Skeletal muscle tissue (tissue), 4 donors: Measurements from ENCODE around the gene TUBB3. TPM values are rescaled to one million over a fixed set of nuclear protein-coding genes. Genes with fewer than 3 reads are reported as not detected.

Source experiments
- H3K27ac ChIP-seq: one replicate; pipeline ENCODE4 v1.7.0; 2013; ENCODE audit warnings: mild to moderate bottlenecking, low read depth, low read length, inconsistent platforms
- H3K27me3 ChIP-seq, 3 donors: one replicate each; pipeline ENCODE4 v1.7.0; 2013; ENCODE audit warnings: low read length in 3 of 3; ENCODE audit not compliant: control insufficient read depth in 3 of 3, insufficient read depth in 3 of 3
- H3K36me3 ChIP-seq, 3 donors: one replicate each; pipeline ENCODE4 v1.7.0; 2013; ENCODE audit warnings: low read length in 3 of 3; ENCODE audit not compliant: control insufficient read depth in 3 of 3, insufficient read depth in 3 of 3
- H3K4me1 ChIP-seq, 3 donors: one replicate each; pipeline ENCODE4 v1.7.0; 2013; ENCODE audit warnings: low read length in 3 of 3, mild to moderate bottlenecking in 3 of 3; ENCODE audit not compliant: control insufficient read depth in 3 of 3, insufficient read depth in 3 of 3
- H3K4me3 ChIP-seq, 3 donors: one replicate each; pipeline ENCODE4 v1.7.0; 2013; ENCODE audit warnings: low read length in 3 of 3
- H3K9ac ChIP-seq, 3 donors: one replicate each; pipeline ENCODE4 v1.7.0; 2013; ENCODE audit warnings: low read length in 3 of 3, mild to moderate bottlenecking in 3 of 3, moderate library complexity in 2 of 3, low read depth in 1 of 3
- H3K9me3 ChIP-seq, 3 donors: one replicate each; pipeline ENCODE4 v1.7.0; 2013; ENCODE audit warnings: low read length in 3 of 3; ENCODE audit not compliant: control insufficient read depth in 3 of 3
- total RNA-seq: library from RNA; depleted of rRNA; stranded (reverse); fragments of >200 nt; gene quantifications from one replicate; pipeline ENCODE4 v1.2.3, GENCODE V29; 2014
- donor health status: Osteomylitis.

Gene TUBB3
- total RNA-seq, 1 donor from 2014 or later, result 18.3 TPM

GRCh38 chr16:89890886-89891657, 32.1 kb upstream of the TUBB3 start:
- H3K4me1 ChIP-seq, result no peaks in the 10 kb centered on the region
- H3K9ac ChIP-seq, result no peak overlapping the region
- no peak overlapping the region for H3K27ac ChIP-seq
- H3K36me3 ChIP-seq, result peaks cover 55 to 63% (median 57%) of the 10 kb centered on the region in 3 donors
- H3K9me3 ChIP-seq, result no peaks in the 10 kb centered on the region
- no peaks in the 10 kb centered on the region for H3K27me3 ChIP-seq
- no peak overlapping the region for H3K4me3 ChIP-seq

- H3K9ac ChIP-seq, result no peak overlapping the region
- H3K4me1 ChIP-seq, result no peaks in the 10 kb centered on the region
- H3K9me3 ChIP-seq, result no peaks in the 10 kb centered on the region
- H3K4me3 ChIP-seq, result no peak overlapping the region
- H3K27ac ChIP-seq, result no peak overlapping the region
- no peaks in the 10 kb centered on the region for H3K27me3 ChIP-seq
- H3K36me3 ChIP-seq, result peaks cover 56 to 67% (median 61%) of the 10 kb centered on the region in 3 donors
These were observed 31.0 kb upstream of the TUBB3 start for GRCh38 chr16:89892055-89892630.

- Histone ChIP-seq H3K27me3 (no peaks in the 10 kb centered on the region), H3K4me1 (no peaks in the 10 kb centered on the region), H3K9me3 (no peaks in the 10 kb centered on the region), H3K4me3 (no peak overlapping the region), H3K9ac (no peak overlapping the region), H3K36me3 (peaks cover 53 to 66% (median 58%) of the 10 kb centered on the region in 3 donors), H3K27ac (no peak overlapping the region)
These were observed 30.5 kb upstream of the TUBB3 start for GRCh38 chr16:89892635-89893034.

- Histone ChIP-seq H3K4me1 (no peaks in the 10 kb centered on the region), H3K9me3 (no peaks in the 10 kb centered on the region), H3K4me3 (no peak overlapping the region), H3K9ac (no peak overlapping the region), H3K27me3 (no peaks in the 10 kb centered on the region), H3K27ac (no peak overlapping the region), H3K36me3 (peaks cover 54 to 67% (median 61%) of the 10 kb centered on the region in 3 donors)
These were observed 29.2 kb upstream of the TUBB3 start for GRCh38 chr16:89893642-89894548.

GRCh38 chr16:89895482-89896250, 27.5 kb upstream of the TUBB3 start:
- Histone ChIP-seq H3K4me3 (no peak overlapping the region), H3K9me3 (no peaks in the 10 kb centered on the region), H3K36me3 (peaks cover 60 to 78% (median 70%) of the 10 kb centered on the region in 3 donors), H3K27me3 (no peaks in the 10 kb centered on the region), H3K4me1 (no peaks in the 10 kb centered on the region), H3K27ac (no peak overlapping the region), H3K9ac (no peak overlapping the region)

GRCh38 chr16:89897204-89897603, 25.9 kb upstream of the TUBB3 start:
- H3K9ac ChIP-seq, result no peak overlapping the region
- H3K4me3 ChIP-seq, result no peak overlapping the region
- no peaks in the 10 kb centered on the region for H3K27me3 ChIP-seq
- no peaks in the 10 kb centered on the region for H3K4me1 ChIP-seq
- no peak overlapping the region for H3K27ac ChIP-seq
- peaks cover 56 to 69% (median 65%) of the 10 kb centered on the region in 3 donors for H3K36me3 ChIP-seq
- no peaks in the 10 kb centered on the region for H3K9me3 ChIP-seq

GRCh38 chr16:89898201-89898967, 24.8 kb upstream of the TUBB3 start:
- peaks cover 51 to 63% (median 57%) of the 10 kb centered on the region in 3 donors for H3K36me3 ChIP-seq
- H3K9ac ChIP-seq, result no peak overlapping the region
- no peaks in the 10 kb centered on the region for H3K27me3 ChIP-seq
- no peaks in the 10 kb centered on the region for H3K4me1 ChIP-seq
- no peak overlapping the region for H3K27ac ChIP-seq
- H3K9me3 ChIP-seq, result no peaks in the 10 kb centered on the region
- H3K4me3 ChIP-seq, result no peak overlapping the region

GRCh38 chr16:89899879-89900481, 23.2 kb upstream of the TUBB3 start:
- Histone ChIP-seq H3K9ac (no peak overlapping the region), H3K36me3 (peaks cover 49 to 56% (median 55%) of the 10 kb centered on the region in 3 donors), H3K4me1 (no peaks in the 10 kb centered on the region), H3K9me3 (no peaks in the 10 kb centered on the region), H3K27me3 (no peaks in the 10 kb centered on the region), H3K4me3 (no peak overlapping the region), H3K27ac (no peak overlapping the region)
